IMR-90 (cell line): ENCODE data around the gene MYH7B. TPM values are rescaled to one million over a fixed set of nuclear protein-coding genes. Genes with fewer than 3 reads are reported as not detected.

Experiments used
- ATAC-seq: fragments of 200-7000 bp; cut with Tn5 transposase; 2 replicates; pipeline ENCODE4 v1.9.1; 2020; ENCODE audit warnings: low read depth, mild to moderate bottlenecking, moderate library complexity
- BruUV-seq: library from RNA; stranded (reverse); fragments of 400-500 nt; replicated peaks from 2 replicates; lab custom pipeline; 2021; lab: Mats Ljungman, UMichigan
- CTCF ChIA-PET: fragments of 300-600 bp; formaldehyde crosslinking; extraction: SDS; loops from one replicate; lab custom pipeline; 2021; ENCODE audit warnings: antibody characterized with exemption; lab: Yijun Ruan, JAX
- POLR2A ChIA-PET: fragments of 300-600 bp; sonication (Branson Sonifier 250); formaldehyde crosslinking; loops from one replicate; lab custom pipeline; 2022; ENCODE audit warnings: antibody characterized with exemption; ENCODE audit not compliant: unreplicated experiment; lab: Charles Lee
- DNase-seq: peaks from one replicate; pipeline ENCODE4 v3.0.0; 2013
- H2AFZ ChIP-seq: replicated peaks from 2 replicates; pipeline ENCODE3; 2013; ENCODE audit warnings: low read length, mild to moderate bottlenecking; ENCODE audit not compliant: poor library complexity
- H2AK5ac ChIP-seq: 2 replicates; pipeline ENCODE4 v1.6.1; 2013; ENCODE audit warnings: low read depth, low read length, inconsistent platforms
- H2AK9ac ChIP-seq: replicated peaks from 2 replicates; pipeline ENCODE3; 2013; ENCODE audit warnings: mild to moderate bottlenecking, low read depth, low read length, moderate library complexity; ENCODE audit not compliant: poor library complexity
- H2BK120ac ChIP-seq: 2 replicates; pipeline ENCODE4 v1.6.1; 2013; ENCODE audit warnings: low read depth, low read length, inconsistent platforms
- H2BK15ac ChIP-seq: 3 replicates; pipeline ENCODE4 v1.6.1; 2013; ENCODE audit warnings: low read depth, low read length, inconsistent platforms
- H2BK20ac ChIP-seq: 2 replicates; pipeline ENCODE4 v1.6.1; 2013; ENCODE audit warnings: low read depth, mild to moderate bottlenecking, inconsistent platforms, low read length, moderate library complexity
- H2BK5ac ChIP-seq: 2 replicates; pipeline ENCODE4 v1.6.1; 2013; ENCODE audit warnings: mild to moderate bottlenecking, low read depth, low read length, inconsistent platforms; ENCODE audit not compliant: poor library complexity, severe bottlenecking
- H3K14ac ChIP-seq: replicated peaks from 2 replicates; pipeline ENCODE4 v1.6.1; 2013; ENCODE audit warnings: low read depth, low read length, inconsistent platforms
- H3K18ac ChIP-seq: 2 replicates; pipeline ENCODE4 v1.6.1; 2013; ENCODE audit warnings: low read depth, low read length, control low read depth
- H3K23ac ChIP-seq: 2 replicates; pipeline ENCODE4 v1.6.1; 2013; ENCODE audit warnings: low read depth, low read length, inconsistent platforms
- H3K27ac ChIP-seq: 2 replicates; pipeline ENCODE4 v1.5.1; 2013; ENCODE audit warnings: mild to moderate bottlenecking, control low read depth, low read length; ENCODE audit not compliant: insufficient read depth
- H3K27me3 ChIP-seq: 2 replicates; pipeline ENCODE4 v1.6.1; 2013; ENCODE audit warnings: low read length; ENCODE audit not compliant: control insufficient read depth, insufficient read depth
- H3K36me3 ChIP-seq: 2 replicates; pipeline ENCODE4 v1.6.1; 2013; ENCODE audit warnings: low read length, mixed read lengths; ENCODE audit not compliant: control insufficient read depth, insufficient read depth
- H3K4ac ChIP-seq: 2 replicates; pipeline ENCODE4 v1.6.1; 2013; ENCODE audit warnings: low read depth, low read length, inconsistent platforms
- H3K4me1 ChIP-seq: 2 replicates; pipeline ENCODE4 v1.6.1; 2013; ENCODE audit warnings: low read length, mixed read lengths; ENCODE audit not compliant: control insufficient read depth, insufficient read depth
- H3K4me2 ChIP-seq: 2 replicates; pipeline ENCODE4 v1.6.1; 2013; ENCODE audit warnings: low read depth, mild to moderate bottlenecking, control low read depth, low read length, moderate library complexity
- H3K4me3 ChIP-seq: 2 replicates; pipeline ENCODE4 v1.5.1; 2013; ENCODE audit warnings: low read depth, mild to moderate bottlenecking, control low read depth, low read length, moderate library complexity; ENCODE audit not compliant: insufficient read depth
- H3K56ac ChIP-seq: 2 replicates; pipeline ENCODE4 v1.6.1; 2013; ENCODE audit warnings: low read length, inconsistent platforms; ENCODE audit not compliant: insufficient read depth; ENCODE audit errors: extremely low read depth
- H3K79me1 ChIP-seq, 2 experiments: 2 replicates each; pipeline ENCODE4 v1.6.1; 2013; ENCODE audit warnings: low read length in 2 of 2, inconsistent platforms in 1 of 2, low read depth in 1 of 2
- H3K9ac ChIP-seq: 2 replicates; pipeline ENCODE4 v1.6.1; 2013; ENCODE audit warnings: low read depth, low read length, control low read depth
- H3K9me1 ChIP-seq: 2 replicates; pipeline ENCODE4 v1.6.1; 2013; ENCODE audit warnings: low read length, inconsistent platforms; ENCODE audit not compliant: insufficient read depth
- H3K9me3 ChIP-seq: 2 replicates; pipeline ENCODE4 v1.6.1; 2013; ENCODE audit warnings: low read length; ENCODE audit not compliant: control insufficient read depth, insufficient read depth
- H4K20me1 ChIP-seq: 2 replicates; pipeline ENCODE4 v1.6.1; 2013; ENCODE audit warnings: low read length, inconsistent platforms; ENCODE audit not compliant: insufficient read depth
- H4K5ac ChIP-seq: 2 replicates; pipeline ENCODE4 v1.6.1; 2013; ENCODE audit warnings: mild to moderate bottlenecking, low read depth, low read length, control low read depth
- H4K8ac ChIP-seq, 2 experiments: 2 replicates each; pipeline ENCODE4 v1.6.1; 2013; ENCODE audit warnings: low read depth in 2 of 2, low read length in 2 of 2, control low read depth in 1 of 2, inconsistent platforms in 1 of 2
- H4K91ac ChIP-seq: 2 replicates; pipeline ENCODE4 v1.6.1; 2013; ENCODE audit warnings: low read depth, low read length, inconsistent platforms; ENCODE audit not compliant: insufficient read depth
- BHLHE40 ChIP-seq: fragments of 150-350 bp; IDR thresholded peaks from 2 replicates; pipeline ENCODE4 v1.6.1; 2016; ENCODE audit warnings: mild to moderate bottlenecking, low read depth, low read length
- CEBPB ChIP-seq: IDR thresholded peaks from 2 replicates; pipeline ENCODE4 v1.6.1; 2012; ENCODE audit warnings: low read depth, low read length, improper control_type of control experiment
- CHD1 ChIP-seq: IDR thresholded peaks from 2 replicates; pipeline ENCODE4 v1.6.1; 2012; ENCODE audit warnings: low read depth, low read length, improper control_type of control experiment
- FOS ChIP-seq: fragments of 150-350 bp; IDR thresholded peaks from 2 replicates; pipeline ENCODE4 v1.6.1; 2016; ENCODE audit warnings: low read depth, low read length
- MAFK ChIP-seq: IDR thresholded peaks from 2 replicates; pipeline ENCODE4 v1.6.1; 2012; ENCODE audit warnings: low read depth, low read length, improper control_type of control experiment
- MAZ ChIP-seq: IDR thresholded peaks from 2 replicates; pipeline ENCODE4 v1.6.1; 2012; ENCODE audit warnings: low read depth, mild to moderate bottlenecking, low read length, improper control_type of control experiment, moderate library complexity, borderline replicate concordance
- MXI1 ChIP-seq: IDR thresholded peaks from 2 replicates; pipeline ENCODE4 v1.6.1; 2012; ENCODE audit warnings: low read depth, mild to moderate bottlenecking, low read length, moderate library complexity, borderline replicate concordance
- NFE2L2 ChIP-seq: fragments of 150-350 bp; IDR thresholded peaks from 2 replicates; pipeline ENCODE4 v1.6.1; 2016; ENCODE audit warnings: low read depth, mild to moderate bottlenecking, low read length
- POLR2A ChIP-seq: IDR thresholded peaks from 2 replicates; pipeline ENCODE4 v1.6.1; 2012; ENCODE audit warnings: mild to moderate bottlenecking, low read depth, low read length
- RAD21 ChIP-seq: IDR thresholded peaks from 2 replicates; pipeline ENCODE4 v1.6.1; 2012; ENCODE audit warnings: low read length, improper control_type of control experiment
- RCOR1 ChIP-seq: IDR thresholded peaks from 2 replicates; pipeline ENCODE4 v1.6.1; 2012; ENCODE audit warnings: mild to moderate bottlenecking, low read length, improper control_type of control experiment; ENCODE audit not compliant: insufficient replicate concordance
- RFX5 ChIP-seq: IDR thresholded peaks from 2 replicates; pipeline ENCODE4 v1.8.0; 2012; ENCODE audit warnings: low read depth, mild to moderate bottlenecking, low read length, moderate library complexity
- SMC3 ChIP-seq: fragments of 150-350 bp; IDR thresholded peaks from 2 replicates; pipeline ENCODE4 v1.6.1; 2016; ENCODE audit warnings: low read depth, mild to moderate bottlenecking, antibody characterized with exemption, low read length, moderate library complexity
- WGBS, 2 experiments: methylation state at CpG; one replicate each; pipeline versions ENCODE4 v1.1.5 to v1.1.7; 2013; ENCODE audit warnings: missing lambda C conversion rate in 2 of 2; ENCODE audit not compliant: insufficient read length in 1 of 2; ENCODE audit errors: extremely low coverage in 2 of 2; 5-methylcytosine and 5-hydroxymethylcytosine counted together
- dilution Hi-C: fragments of 300-500 bp; cut with HindIII; formaldehyde crosslinking; loops from one replicate; pipeline ENCODE4 v1.14.3; 2018; ENCODE audit warnings: low sequenced_read_pairs; ENCODE audit not compliant: unreplicated experiment
- in situ Hi-C: fragments of 300-500 bp; cut with MboI; formaldehyde crosslinking; loops from 3 replicates; pipeline ENCODE4 v1.14.3; 2019; ENCODE audit warnings: low sequenced_read_pairs, inconsistent platforms, mixed read lengths
- intact Hi-C: fragments of 100-400 bp; cut with micrococcal nuclease; formaldehyde crosslinking; loops from 2 replicates; pipeline ENCODE4 v1.10.0; 2022
- polyA plus RNA-seq, 3 experiments: library from polyadenylated mRNA; depleted of rRNA; stranded (reverse); fragments of >200 nt; gene quantifications; 2 replicates each; pipeline ENCODE4 v1.2.3, GENCODE V29; 2012; ENCODE audit warnings: low replicate concordance in 1 of 3
- total RNA-seq: library from RNA; depleted of rRNA; stranded (reverse); fragments of >200 nt; gene quantifications from 2 replicates; pipeline ENCODE4 v1.2.3, GENCODE V29; 2012
- TF ChIP-seq, protein P1 (sequence below): fragments of 150-350 bp; IDR thresholded peaks from 2 replicates; pipeline ENCODE4 v1.6.1; 2016; ENCODE audit warnings: low read depth, mild to moderate bottlenecking, low read length, moderate library complexity, borderline replicate concordance
- TF ChIP-seq, protein P2 (sequence below): fragments of 150-350 bp; IDR thresholded peaks from 2 replicates; pipeline ENCODE4 v1.6.1; 2017; ENCODE audit warnings: mild to moderate bottlenecking, antibody characterized with exemption, low read length, low read depth
- TF ChIP-seq, protein P3 (sequence below): conservative IDR thresholded peaks from 2 replicates; pipeline ENCODE4 v1.5.1; 2012; ENCODE audit warnings: mild to moderate bottlenecking, low read depth, low read length, improper control_type of control experiment

MYH7B gene
- total and polyA plus RNA-seq, 2 of the 4 experiments (the other 2 are of a cell fraction): 0.09 TPM; not detected in 1

DNA sequence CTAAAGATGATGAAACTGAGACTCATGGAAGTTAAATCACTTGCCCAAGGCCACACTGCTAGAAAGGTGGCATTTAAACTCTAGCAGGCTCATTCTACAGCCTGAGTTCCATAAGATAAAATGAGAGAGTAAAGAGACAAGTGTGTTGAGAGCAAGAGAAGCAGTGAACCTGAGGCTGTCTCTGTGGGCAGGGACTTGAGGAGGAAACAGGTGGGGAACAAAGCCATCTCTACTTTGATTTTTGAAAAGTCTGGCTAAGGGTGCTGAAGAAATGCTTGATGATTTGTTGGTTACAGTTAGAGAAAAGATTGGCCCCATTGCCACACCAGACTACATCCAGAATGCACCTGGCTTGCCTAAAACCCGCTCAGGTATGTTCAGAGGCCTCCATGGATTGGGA is 29.1 kb upstream of the MYH7B start:
- H3K14ac ChIP-seq: no peak overlapping the region
- no peak overlapping the region for H2BK15ac ChIP-seq
- no peak overlapping the region for H2BK120ac ChIP-seq
- no peak overlapping the region for H3K4me3 ChIP-seq
- no peak overlapping the region for H3K18ac ChIP-seq
- H3K9me3 ChIP-seq: no peaks in the 10 kb centered on the region
- no TSS peak for BruUV-seq
- H3K79me1 ChIP-seq: peaks cover 0 to 8% of the 10 kb centered on the region in 2 experiments; a peak in 2 of 4 replicates
- H3K9me1 ChIP-seq: peaks cover 33% of the 10 kb centered on the region
- in situ Hi-C loops (no loop called here), intact Hi-C loops (no loop called here), dilution Hi-C loops (no loop called here)
- POLR2A ChIA-PET: no interaction called here
- no peaks in the 10 kb centered on the region; the same call in 1 of the 2 replicates for H4K20me1 ChIP-seq
- H3K23ac ChIP-seq: no peak overlapping the region
- H3K9ac ChIP-seq: no peak overlapping the region
- H3K36me3 ChIP-seq: peaks cover 54% of the 10 kb centered on the region
- no peak overlapping the region for H2AK9ac ChIP-seq
- no peak overlapping the region for H3K56ac ChIP-seq
- DNase-seq (no peak), ATAC-seq (no peak)
- H4K5ac ChIP-seq: no peak overlapping the region
- H3K4me1 ChIP-seq: peaks cover 10% of the 10 kb centered on the region
- H2BK20ac ChIP-seq: no peak overlapping the region
- no CpG with 5 or more reads among the region's 1 CpG for WGBS, 2 experiments
- no peak overlapping the region for H2BK5ac ChIP-seq
- H3K4me2 ChIP-seq: no peak overlapping the region
- no peak overlapping the region for H2AFZ ChIP-seq
- no peak overlapping the region for H4K8ac ChIP-seq
- H4K91ac ChIP-seq: no peak overlapping the region; the same call in 1 of the 2 replicates
- no peaks in the 10 kb centered on the region for H3K27me3 ChIP-seq
- H2AK5ac ChIP-seq: no peak overlapping the region
- H3K4ac ChIP-seq: no peak overlapping the region
- no peak overlapping the region for H3K27ac ChIP-seq
- CTCF ChIA-PET: no interaction called here
- TF ChIP-seq, protein P1, sequence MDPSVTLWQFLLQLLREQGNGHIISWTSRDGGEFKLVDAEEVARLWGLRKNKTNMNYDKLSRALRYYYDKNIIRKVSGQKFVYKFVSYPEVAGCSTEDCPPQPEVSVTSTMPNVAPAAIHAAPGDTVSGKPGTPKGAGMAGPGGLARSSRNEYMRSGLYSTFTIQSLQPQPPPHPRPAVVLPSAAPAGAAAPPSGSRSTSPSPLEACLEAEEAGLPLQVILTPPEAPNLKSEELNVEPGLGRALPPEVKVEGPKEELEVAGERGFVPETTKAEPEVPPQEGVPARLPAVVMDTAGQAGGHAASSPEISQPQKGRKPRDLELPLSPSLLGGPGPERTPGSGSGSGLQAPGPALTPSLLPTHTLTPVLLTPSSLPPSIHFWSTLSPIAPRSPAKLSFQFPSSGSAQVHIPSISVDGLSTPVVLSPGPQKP: no peak
- TF ChIP-seq RAD21: no peak
- TF ChIP-seq CEBPB: no peak
- TF ChIP-seq MXI1: no peak
- no peak for TF ChIP-seq RCOR1
- TF ChIP-seq FOS: no peak
- no peak for TF ChIP-seq SMC3
- no peak for TF ChIP-seq MAFK
- TF ChIP-seq, protein P2, sequence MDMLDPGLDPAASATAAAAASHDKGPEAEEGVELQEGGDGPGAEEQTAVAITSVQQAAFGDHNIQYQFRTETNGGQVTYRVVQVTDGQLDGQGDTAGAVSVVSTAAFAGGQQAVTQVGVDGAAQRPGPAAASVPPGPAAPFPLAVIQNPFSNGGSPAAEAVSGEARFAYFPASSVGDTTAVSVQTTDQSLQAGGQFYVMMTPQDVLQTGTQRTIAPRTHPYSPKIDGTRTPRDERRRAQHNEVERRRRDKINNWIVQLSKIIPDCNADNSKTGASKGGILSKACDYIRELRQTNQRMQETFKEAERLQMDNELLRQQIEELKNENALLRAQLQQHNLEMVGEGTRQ: no peak
- TF ChIP-seq NFE2L2: no peak
- no peak for TF ChIP-seq MAZ
- TF ChIP-seq CHD1: no peak
- no peak for TF ChIP-seq POLR2A
- TF ChIP-seq, protein P3, sequence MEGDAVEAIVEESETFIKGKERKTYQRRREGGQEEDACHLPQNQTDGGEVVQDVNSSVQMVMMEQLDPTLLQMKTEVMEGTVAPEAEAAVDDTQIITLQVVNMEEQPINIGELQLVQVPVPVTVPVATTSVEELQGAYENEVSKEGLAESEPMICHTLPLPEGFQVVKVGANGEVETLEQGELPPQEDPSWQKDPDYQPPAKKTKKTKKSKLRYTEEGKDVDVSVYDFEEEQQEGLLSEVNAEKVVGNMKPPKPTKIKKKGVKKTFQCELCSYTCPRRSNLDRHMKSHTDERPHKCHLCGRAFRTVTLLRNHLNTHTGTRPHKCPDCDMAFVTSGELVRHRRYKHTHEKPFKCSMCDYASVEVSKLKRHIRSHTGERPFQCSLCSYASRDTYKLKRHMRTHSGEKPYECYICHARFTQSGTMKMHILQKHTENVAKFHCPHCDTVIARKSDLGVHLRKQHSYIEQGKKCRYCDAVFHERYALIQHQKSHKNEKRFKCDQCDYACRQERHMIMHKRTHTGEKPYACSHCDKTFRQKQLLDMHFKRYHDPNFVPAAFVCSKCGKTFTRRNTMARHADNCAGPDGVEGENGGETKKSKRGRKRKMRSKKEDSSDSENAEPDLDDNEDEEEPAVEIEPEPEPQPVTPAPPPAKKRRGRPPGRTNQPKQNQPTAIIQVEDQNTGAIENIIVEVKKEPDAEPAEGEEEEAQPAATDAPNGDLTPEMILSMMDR: no peak
- TF ChIP-seq RFX5: no peak
- TF ChIP-seq BHLHE40: no peak
